SK-N-SH treated with all-trans-retinoic acid at 6 μM for 48 hours (cell line): ENCODE results near the gene E2F6.
A peak's percentile ranks its signal among the peaks of the same experiment; 100 is the strongest.

Experiments used
- ATAC-seq: fragments of 200-7000 bp; cut with Tn5 transposase; 3 replicates; pipeline ENCODE4 v1.9.1; 2020; ENCODE audit warnings: mild to moderate bottlenecking, moderate library complexity
- ARNTL ChIP-seq: fragments of 450-650 bp; formaldehyde crosslinking; IDR thresholded peaks from 2 replicates; pipeline ENCODE4 v1.5.0; 2020; ENCODE audit warnings: low read depth, mild to moderate bottlenecking, moderate library complexity, borderline replicate concordance
- BACH2 ChIP-seq: fragments of 250-450 bp; sonication (Bioruptor Pico); IDR thresholded peaks from 2 replicates; pipeline ENCODE4 v1.9.0; 2021; ENCODE audit warnings: mild to moderate bottlenecking, borderline replicate concordance
- CREB5 ChIP-seq: fragments of 250-450 bp; sonication (Bioruptor Pico); IDR thresholded peaks from 2 replicates; pipeline ENCODE4 v1.5.1; 2020; ENCODE audit warnings: low read depth, mild to moderate bottlenecking, moderate library complexity
- CSDC2 ChIP-seq: fragments of 250-450 bp; sonication (Bioruptor Pico); IDR thresholded peaks from 2 replicates; pipeline ENCODE4 v1.5.0; 2020; ENCODE audit warnings: mild to moderate bottlenecking, moderate library complexity
- ESRRG ChIP-seq: fragments of 250-450 bp; sonication (Bioruptor Pico); IDR thresholded peaks from 2 replicates; pipeline ENCODE4 v1.6.1; 2021; ENCODE audit warnings: mild to moderate bottlenecking
- ISL1 ChIP-seq: fragments of 250-450 bp; sonication (Bioruptor Pico); IDR thresholded peaks from 2 replicates; pipeline ENCODE4 v2.1.2; 2022; ENCODE audit warnings: mild to moderate bottlenecking, moderate library complexity
- OSR1 ChIP-seq: fragments of 250-450 bp; sonication (Bioruptor Pico); IDR thresholded peaks from 2 replicates; pipeline ENCODE4 v1.8.0; 2022; ENCODE audit warnings: moderate library complexity, mild to moderate bottlenecking, inconsistent platforms
- PATZ1 ChIP-seq: fragments of 250-450 bp; sonication (Bioruptor Pico); IDR thresholded peaks from 2 replicates; pipeline ENCODE4 v1.8.0; 2020; ENCODE audit warnings: mild to moderate bottlenecking, moderate library complexity, borderline replicate concordance
- POU6F1 ChIP-seq: fragments of 250-450 bp; sonication (Bioruptor Pico); IDR thresholded peaks from 2 replicates; pipeline ENCODE4 v1.8.0; 2021; ENCODE audit warnings: low read depth, mild to moderate bottlenecking, moderate library complexity, borderline replicate concordance
- RARB ChIP-seq: fragments of 250-450 bp; sonication (Bioruptor Pico); IDR thresholded peaks from 2 replicates; pipeline ENCODE4 v1.8.0; 2021; ENCODE audit warnings: mild to moderate bottlenecking, moderate library complexity
- TCF4 ChIP-seq: fragments of 250-450 bp; sonication (Bioruptor Pico); IDR thresholded peaks from 2 replicates; pipeline ENCODE4 v1.8.0; 2021; ENCODE audit warnings: mild to moderate bottlenecking, moderate library complexity, borderline replicate concordance
- TOX ChIP-seq: fragments of 250-450 bp; sonication (Bioruptor Pico); IDR thresholded peaks from 2 replicates; pipeline ENCODE4 v1.8.0; 2021; ENCODE audit warnings: mild to moderate bottlenecking, moderate library complexity, borderline replicate concordance
- ZC3H10 ChIP-seq: fragments of 250-450 bp; sonication (Bioruptor Pico); IDR thresholded peaks from 2 replicates; pipeline ENCODE4 v1.5.1; 2021; ENCODE audit warnings: mild to moderate bottlenecking, moderate library complexity
- ZFP3 ChIP-seq: fragments of 250-450 bp; sonication (Bioruptor Pico); IDR thresholded peaks from 2 replicates; pipeline ENCODE4 v1.5.0; 2020; ENCODE audit warnings: mild to moderate bottlenecking, moderate library complexity
- ZFP30 ChIP-seq: fragments of 450-650 bp; formaldehyde crosslinking; IDR thresholded peaks from 2 replicates; pipeline ENCODE4 v1.5.0; 2022; ENCODE audit warnings: mild to moderate bottlenecking, moderate library complexity
- ZNF565 ChIP-seq: fragments of 450-650 bp; formaldehyde crosslinking; conservative IDR thresholded peaks from 2 replicates; pipeline ENCODE4 v1.5.0; 2020; ENCODE audit warnings: low read depth, mild to moderate bottlenecking, moderate library complexity
- ZNF70 ChIP-seq: fragments of 450-650 bp; formaldehyde crosslinking; IDR thresholded peaks from 2 replicates; pipeline ENCODE4 v1.5.0; 2020; ENCODE audit warnings: mild to moderate bottlenecking, moderate library complexity
- ZNF8 ChIP-seq: fragments of 450-650 bp; formaldehyde crosslinking; IDR thresholded peaks from 2 replicates; pipeline ENCODE4 v1.5.0; 2020; ENCODE audit warnings: mild to moderate bottlenecking, moderate library complexity
- TF ChIP-seq, protein P1 (sequence below): fragments of 250-450 bp; sonication (Bioruptor Pico); IDR thresholded peaks from 2 replicates; pipeline ENCODE4 v1.5.1; 2021; ENCODE audit warnings: mild to moderate bottlenecking, moderate library complexity
- TF ChIP-seq, protein P2 (sequence below): fragments of 250-450 bp; sonication (Bioruptor Pico); IDR thresholded peaks from 2 replicates; pipeline ENCODE4 v1.5.0; 2020; ENCODE audit warnings: mild to moderate bottlenecking, moderate library complexity

The E2F6 gene

DNA sequence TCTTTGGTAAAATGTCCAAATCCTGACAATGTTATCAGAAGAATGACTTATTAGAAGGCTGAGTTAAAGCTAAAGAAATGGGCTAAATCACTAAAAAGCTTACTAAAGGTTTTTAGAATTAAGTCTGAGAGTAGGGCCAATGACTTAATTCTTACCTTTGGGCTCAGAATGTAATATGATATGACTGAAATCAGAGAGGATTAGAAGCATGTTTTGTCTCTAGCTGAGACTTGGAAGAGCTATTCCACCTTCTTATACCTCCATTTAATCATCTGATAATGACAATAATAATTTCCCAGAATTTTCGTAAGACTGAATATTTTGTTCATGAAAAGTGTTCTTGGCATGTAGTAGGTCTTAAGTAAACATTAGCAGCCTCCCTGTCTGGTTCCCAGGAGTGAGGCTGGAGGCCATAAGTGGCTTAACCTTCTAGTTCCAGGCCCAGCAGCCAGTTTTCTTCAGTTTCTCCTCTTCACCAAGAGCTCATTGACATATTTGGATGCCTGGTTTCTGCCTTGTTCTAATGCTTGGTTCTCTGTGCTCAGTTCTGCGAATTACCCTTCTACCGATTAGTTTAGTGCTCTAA lies 25.5 kb upstream of the E2F6 start:
- ATAC-seq: no peak
- TF ChIP-seq PATZ1: no peak
- TF ChIP-seq ZNF565 (CRISPR knock-in tag): no peak
- no peak for TF ChIP-seq TCF4 (CRISPR knock-in tag)
- no peak for TF ChIP-seq CSDC2
- TF ChIP-seq ZNF8 (CRISPR knock-in tag): no peak
- TF ChIP-seq ARNTL (CRISPR knock-in tag): no peak
- no peak for TF ChIP-seq BACH2
- no peak for TF ChIP-seq ESRRG
- TF ChIP-seq OSR1 (CRISPR knock-in tag): no peak
- no peak for TF ChIP-seq ZFP30 (CRISPR knock-in tag)
- no peak for TF ChIP-seq RARB (CRISPR knock-in tag)

GRCh38 chr2:11490194-11490593 lies 24.2 kb upstream of the E2F6 start:
- ATAC-seq: no peak
- no peak for TF ChIP-seq BACH2
- TF ChIP-seq TOX: no peak
- TF ChIP-seq ZNF8 (CRISPR knock-in tag): peak; percentile 98

GRCh38 chr2:11488809-11489208 lies 22.8 kb upstream of the E2F6 start:
- ATAC-seq: no peak
- no peak for TF ChIP-seq ISL1 (CRISPR knock-in tag)
- no peak for TF ChIP-seq ZNF565 (CRISPR knock-in tag)
- no peak for TF ChIP-seq ZFP30 (CRISPR knock-in tag)
- TF ChIP-seq ARNTL (CRISPR knock-in tag): no peak
- TF ChIP-seq CREB5: no peak
- TF ChIP-seq ZFP3 (CRISPR knock-in tag): no peak
- TF ChIP-seq, protein P1, sequence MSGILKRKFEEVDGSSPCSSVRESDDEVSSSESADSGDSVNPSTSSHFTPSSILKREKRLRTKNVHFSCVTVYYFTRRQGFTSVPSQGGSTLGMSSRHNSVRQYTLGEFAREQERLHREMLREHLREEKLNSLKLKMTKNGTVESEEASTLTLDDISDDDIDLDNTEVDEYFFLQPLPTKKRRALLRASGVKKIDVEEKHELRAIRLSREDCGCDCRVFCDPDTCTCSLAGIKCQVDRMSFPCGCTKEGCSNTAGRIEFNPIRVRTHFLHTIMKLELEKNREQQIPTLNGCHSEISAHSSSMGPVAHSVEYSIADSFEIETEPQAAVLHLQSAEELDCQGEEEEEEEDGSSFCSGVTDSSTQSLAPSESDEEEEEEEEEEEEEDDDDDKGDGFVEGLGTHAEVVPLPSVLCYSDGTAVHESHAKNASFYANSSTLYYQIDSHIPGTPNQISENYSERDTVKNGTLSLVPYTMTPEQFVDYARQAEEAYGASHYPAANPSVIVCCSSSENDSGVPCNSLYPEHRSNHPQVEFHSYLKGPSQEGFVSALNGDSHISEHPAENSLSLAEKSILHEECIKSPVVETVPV (CRISPR knock-in tag): no peak
- TF ChIP-seq ZNF8 (CRISPR knock-in tag): no peak
- TF ChIP-seq ZNF70 (CRISPR knock-in tag): no peak
- no peak for TF ChIP-seq POU6F1
- TF ChIP-seq, protein P2, sequence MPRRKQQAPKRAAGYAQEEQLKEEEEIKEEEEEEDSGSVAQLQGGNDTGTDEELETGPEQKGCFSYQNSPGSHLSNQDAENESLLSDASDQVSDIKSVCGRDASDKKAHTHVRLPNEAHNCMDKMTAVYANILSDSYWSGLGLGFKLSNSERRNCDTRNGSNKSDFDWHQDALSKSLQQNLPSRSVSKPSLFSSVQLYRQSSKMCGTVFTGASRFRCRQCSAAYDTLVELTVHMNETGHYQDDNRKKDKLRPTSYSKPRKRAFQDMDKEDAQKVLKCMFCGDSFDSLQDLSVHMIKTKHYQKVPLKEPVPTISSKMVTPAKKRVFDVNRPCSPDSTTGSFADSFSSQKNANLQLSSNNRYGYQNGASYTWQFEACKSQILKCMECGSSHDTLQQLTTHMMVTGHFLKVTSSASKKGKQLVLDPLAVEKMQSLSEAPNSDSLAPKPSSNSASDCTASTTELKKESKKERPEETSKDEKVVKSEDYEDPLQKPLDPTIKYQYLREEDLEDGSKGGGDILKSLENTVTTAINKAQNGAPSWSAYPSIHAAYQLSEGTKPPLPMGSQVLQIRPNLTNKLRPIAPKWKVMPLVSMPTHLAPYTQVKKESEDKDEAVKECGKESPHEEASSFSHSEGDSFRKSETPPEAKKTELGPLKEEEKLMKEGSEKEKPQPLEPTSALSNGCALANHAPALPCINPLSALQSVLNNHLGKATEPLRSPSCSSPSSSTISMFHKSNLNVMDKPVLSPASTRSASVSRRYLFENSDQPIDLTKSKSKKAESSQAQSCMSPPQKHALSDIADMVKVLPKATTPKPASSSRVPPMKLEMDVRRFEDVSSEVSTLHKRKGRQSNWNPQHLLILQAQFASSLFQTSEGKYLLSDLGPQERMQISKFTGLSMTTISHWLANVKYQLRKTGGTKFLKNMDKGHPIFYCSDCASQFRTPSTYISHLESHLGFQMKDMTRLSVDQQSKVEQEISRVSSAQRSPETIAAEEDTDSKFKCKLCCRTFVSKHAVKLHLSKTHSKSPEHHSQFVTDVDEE: no peak
- no peak for TF ChIP-seq OSR1 (CRISPR knock-in tag)
- no peak for TF ChIP-seq BACH2
- no peak for TF ChIP-seq RARB (CRISPR knock-in tag)
- TF ChIP-seq ZC3H10: no peak
- TF ChIP-seq PATZ1: no peak
- no peak for TF ChIP-seq TOX
